NCI-H146 (cell line): ENCODE data around the gene KRTAP12-2.
"Not testable (repeated sequence)": the region's sequence is repeated elsewhere in the genome, so short reads cannot be mapped to it uniquely, and the experiment has no call there.

Experiments used
- DNase-seq: peaks from one replicate; lab custom pipeline; 2025; lab: John Stamatoyannopoulos, UW

The KRTAP12-2 gene

GRCh38 chr21:44650265-44650972 lies 16.3 kb downstream of the KRTAP12-2 start:
- no peak for DNase-seq

- DNase-seq, result no peak
Observed at GRCh38 chr21:44649521-44650100, 17.1 kb downstream of the KRTAP12-2 start.

- no peak for DNase-seq
Observed at GRCh38 chr21:44648557-44649311, 18.0 kb downstream of the KRTAP12-2 start.

- DNase-seq, result no peak
Observed at GRCh38 chr21:44647222-44647552, 19.5 kb downstream of the KRTAP12-2 start.

GRCh38 chr21:44646366-44647221 lies 20.1 kb downstream of the KRTAP12-2 start, which contains the start of gene KRTAP10-11:
Gene KRTAP10-11, plus strand, starts transcription at chr21:44646414. Its CDS starts 45 bp downstream, at chr21:44646459.
- DNase-seq, result peak; percentile 58

- no peak for DNase-seq
Observed at GRCh38 chr21:44644878-44645277, 21.8 kb downstream of the KRTAP12-2 start.

GRCh38 chr21:44643741-44644310 lies 22.9 kb downstream of the KRTAP12-2 start:
- no peak for DNase-seq

- no peak for DNase-seq
Observed at GRCh38 chr21:44640761-44641160, 26.0 kb downstream of the KRTAP12-2 start.

GRCh38 chr21:44639331-44639655 lies 27.4 kb downstream of the KRTAP12-2 start:
- DNase-seq, result no peak

GRCh38 chr21:44638506-44639330 lies 28.0 kb downstream of the KRTAP12-2 start:
- DNase-seq, result not testable (repeated sequence)

GRCh38 chr21:44637851-44638348 lies 28.8 kb downstream of the KRTAP12-2 start:
- peak; percentile 41 for DNase-seq

GRCh38 chr21:44637018-44637850 lies 29.5 kb downstream of the KRTAP12-2 start, which contains the start of gene KRTAP10-10:
Gene KRTAP10-10, plus strand, starts transcription at chr21:44637356. Its CDS starts 62 bp downstream, at chr21:44637418.
- DNase-seq, result peak; percentile 64

- DNase-seq, result no peak
Observed at GRCh38 chr21:44636209-44637017, 30.3 kb downstream of the KRTAP12-2 start.

GRCh38 chr21:44632067-44632466 lies 34.7 kb downstream of the KRTAP12-2 start:
- DNase-seq, result no peak

- DNase-seq, result no peak
Observed at GRCh38 chr21:44630440-44630839, 36.3 kb downstream of the KRTAP12-2 start.

- DNase-seq, result no peak
Observed at GRCh38 chr21:44628707-44629391, 37.9 kb downstream of the KRTAP12-2 start.

GRCh38 chr21:44627831-44628233 lies 38.9 kb downstream of the KRTAP12-2 start:
- DNase-seq, result peak; percentile 64

- DNase-seq, result peak; percentile 80
Observed at GRCh38 chr21:44627181-44627822, 39.4 kb downstream of the KRTAP12-2 start.
